Activated CD4-positive, alpha-beta T cell treated with anti-CD3 and anti-CD28 coated beads for 4 hours (primary cell): Measurements from ENCODE around the gene ADRA2C.
"Not testable (repeated sequence)": the region's sequence is repeated elsewhere in the genome, so short reads cannot be mapped to it uniquely, and the experiment has no call there.

Source experiments
- DNase-seq, 2 donors: peaks; one replicate each; pipeline ENCODE4 v3.0.0-alpha.2; 2020

ADRA2C gene

DNA sequence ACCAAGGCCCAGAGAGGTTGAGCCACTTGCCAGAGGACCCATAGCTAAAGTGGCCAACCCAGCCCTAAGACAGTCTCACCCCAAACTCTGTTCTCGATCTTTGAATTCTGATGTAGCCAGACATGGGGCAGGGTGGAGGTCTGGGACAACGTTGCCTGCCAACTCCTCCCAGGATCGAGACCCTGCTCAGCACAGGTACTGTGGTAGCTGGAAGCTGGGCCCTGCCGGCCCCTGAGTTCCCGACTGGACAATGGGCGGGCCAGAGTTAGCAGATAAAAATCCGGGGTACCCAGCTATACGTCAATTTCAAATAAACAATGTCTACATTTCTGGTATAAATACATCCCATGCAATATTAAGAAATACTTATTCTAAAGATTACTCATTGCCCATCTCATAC lies 35.3 kb downstream of the ADRA2C start:
- no peak for DNase-seq

DNA sequence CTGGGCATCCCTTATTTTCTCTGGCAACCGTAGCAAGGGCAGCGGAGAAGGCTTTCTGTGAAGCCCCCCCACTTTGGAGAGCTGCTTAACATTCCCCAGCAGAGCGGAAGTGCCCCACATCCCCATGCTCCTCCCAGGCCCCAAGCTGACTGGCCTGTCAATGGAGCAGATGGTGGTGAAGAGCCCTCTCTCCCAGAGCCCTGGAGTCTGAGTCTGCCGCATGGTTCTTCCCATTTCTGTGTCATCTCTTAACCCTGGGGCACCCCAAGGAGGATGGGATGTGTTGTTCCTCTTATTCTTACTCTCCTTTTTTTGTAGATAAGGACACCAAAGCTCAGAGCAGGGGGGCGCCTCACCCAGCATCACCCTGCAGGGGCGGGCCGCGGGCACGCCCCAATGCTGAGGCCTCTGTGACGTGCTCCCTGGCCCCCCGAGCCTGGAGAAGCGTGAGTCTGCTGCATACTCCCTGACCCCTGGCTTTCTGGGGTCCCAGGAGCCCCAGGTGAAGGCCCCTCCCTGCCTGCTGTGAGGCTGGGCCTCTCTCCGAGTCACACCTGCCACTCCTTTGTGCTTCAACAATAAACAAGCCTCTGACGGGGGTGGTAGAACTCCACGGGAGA lies 35.9 kb downstream of the ADRA2C start:
- no peak for DNase-seq

DNA sequence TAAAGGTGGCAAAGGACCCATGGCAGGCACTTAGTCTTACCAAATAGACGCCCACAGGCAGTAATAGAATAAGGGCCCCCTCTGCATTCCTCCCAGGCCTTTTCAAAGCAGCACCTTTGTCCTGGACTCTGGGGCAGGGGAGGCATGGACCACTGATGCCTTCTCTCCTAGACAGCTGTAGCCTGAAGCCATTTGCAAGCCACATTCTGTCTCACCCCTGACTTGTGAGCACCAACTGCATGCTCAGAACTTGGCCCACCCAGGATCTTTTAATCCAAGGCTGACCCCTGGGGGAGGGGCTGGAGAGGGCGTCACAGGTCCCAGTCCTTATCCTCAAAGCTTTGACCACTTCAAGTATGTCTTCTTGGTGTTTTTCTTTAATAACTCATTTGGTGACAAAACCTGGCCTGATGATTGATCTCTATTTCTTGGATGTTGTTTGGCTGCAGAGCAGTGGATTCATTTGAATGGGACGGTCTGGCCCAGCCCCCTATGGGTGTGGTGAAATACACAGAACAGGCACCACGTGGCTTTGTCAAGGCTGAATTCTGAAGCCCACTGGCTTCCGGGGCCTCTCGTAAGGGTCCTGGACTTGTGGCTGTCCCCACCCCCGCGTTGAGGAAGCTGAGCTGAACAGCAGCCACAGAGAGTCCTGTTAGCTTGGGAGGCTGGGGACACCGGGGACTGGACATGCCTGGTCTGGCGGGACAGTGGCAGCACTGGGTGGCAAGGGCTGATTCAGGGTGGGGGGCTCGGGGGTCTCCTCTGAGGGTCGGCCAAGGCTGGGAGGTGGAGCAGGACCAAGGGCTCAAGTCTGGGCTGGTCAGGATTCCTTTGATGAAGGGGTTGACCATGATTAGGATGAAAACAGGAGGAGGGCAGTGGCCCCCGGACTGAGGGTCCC lies 36.6 kb downstream of the ADRA2C start:
- DNase-seq, result no peak

DNA sequence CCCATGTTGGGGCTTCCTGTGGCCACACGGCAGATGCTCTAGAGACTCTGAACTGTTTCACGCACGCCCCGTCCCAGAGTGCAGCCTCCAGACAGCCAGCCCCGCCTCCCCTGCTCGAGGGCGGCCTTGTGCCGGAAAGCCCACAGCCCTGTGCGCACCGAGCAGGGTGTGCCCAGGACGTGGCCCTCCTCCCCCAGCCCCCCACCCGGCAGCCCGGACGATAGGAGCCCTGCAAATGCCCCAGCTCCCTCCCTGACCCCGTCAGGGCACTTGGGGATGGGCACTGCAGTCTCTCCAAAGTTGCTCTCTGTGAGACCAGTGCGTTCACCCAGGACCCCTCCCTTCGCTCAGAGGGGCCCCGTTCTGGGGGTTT lies 37.3 kb downstream of the ADRA2C start:
- DNase-seq, result no peak

DNA sequence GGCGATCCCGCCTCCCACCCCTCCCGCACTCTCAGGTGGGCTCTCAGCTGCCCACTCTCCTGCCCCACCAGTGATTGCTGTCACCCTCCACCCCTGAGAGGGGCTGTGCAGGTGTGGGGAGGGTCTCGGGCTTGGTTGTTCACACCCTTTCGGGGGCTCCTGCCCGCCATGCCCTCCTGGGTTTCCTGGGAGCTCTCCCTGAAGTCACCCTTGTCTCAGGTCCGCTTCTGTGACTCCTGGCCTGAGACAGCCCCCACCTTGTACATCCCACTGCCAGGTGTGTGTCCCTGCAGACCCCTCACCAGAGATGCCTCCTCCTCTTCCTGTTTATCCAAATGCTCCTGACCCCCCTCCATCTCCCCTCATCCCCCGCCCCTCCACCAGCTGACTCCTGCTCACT lies 37.8 kb downstream of the ADRA2C start:
- no peak for DNase-seq

DNA sequence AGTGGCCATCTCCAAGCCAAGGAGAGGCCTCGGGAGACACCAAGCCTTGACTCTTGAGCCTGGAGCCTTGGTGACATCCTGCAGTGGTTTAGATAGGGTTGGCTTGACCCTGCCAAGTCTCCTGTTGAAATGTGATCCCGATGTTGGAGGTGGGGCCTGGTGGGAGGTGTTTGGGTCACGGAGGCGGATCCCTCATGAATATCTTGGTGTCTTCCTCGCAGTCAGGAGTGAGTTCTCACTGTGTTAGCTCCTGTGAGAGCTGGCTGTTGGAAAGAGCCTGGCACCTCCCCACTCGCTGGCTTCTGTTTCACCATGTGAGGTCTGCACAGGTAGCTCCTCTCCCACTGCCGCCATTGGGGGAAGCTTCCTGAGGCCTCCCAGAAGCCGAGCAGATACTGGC lies 38.8 kb downstream of the ADRA2C start:
- no peak for DNase-seq

DNA sequence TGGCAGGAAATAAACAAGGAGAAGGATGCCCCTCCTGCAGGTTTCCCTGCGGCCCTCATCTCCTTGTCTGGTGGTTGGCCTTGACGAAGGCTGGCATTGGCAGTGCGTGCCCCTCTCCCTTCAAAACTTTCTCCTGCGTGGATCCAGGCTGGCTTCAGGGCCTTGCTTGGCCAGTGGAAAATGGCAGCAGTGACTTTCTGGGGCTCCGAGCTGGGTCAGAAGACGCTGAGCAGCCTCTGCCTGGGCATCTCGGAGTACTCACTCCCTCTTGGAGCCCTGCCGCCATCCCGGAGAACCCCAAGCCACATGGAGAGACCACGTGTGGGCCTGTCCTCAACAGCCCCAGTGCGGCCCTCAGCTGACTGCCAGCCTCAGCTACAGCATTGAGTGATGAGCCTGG lies 39.5 kb downstream of the ADRA2C start:
- DNase-seq, result no peak

DNA sequence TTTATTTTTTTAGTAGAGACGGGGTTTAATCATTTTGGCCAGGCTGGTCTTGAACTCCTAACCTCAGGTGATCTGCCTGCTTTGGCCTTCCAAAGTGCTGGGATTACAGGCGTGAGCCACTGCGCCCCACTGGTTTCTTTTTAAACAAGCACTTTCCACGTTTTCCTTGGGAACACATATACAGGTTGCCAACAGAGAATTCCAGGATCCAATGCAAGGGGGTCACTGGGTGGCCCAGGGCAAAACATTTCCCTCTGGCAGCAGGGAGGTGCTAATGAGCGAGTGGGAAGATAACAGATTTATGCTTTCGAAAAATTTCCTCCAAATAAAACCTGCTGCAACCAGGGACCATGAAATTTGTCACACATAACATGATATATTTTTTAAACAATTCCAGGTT lies 41.1 kb downstream of the ADRA2C start:
- no peak for DNase-seq

DNA sequence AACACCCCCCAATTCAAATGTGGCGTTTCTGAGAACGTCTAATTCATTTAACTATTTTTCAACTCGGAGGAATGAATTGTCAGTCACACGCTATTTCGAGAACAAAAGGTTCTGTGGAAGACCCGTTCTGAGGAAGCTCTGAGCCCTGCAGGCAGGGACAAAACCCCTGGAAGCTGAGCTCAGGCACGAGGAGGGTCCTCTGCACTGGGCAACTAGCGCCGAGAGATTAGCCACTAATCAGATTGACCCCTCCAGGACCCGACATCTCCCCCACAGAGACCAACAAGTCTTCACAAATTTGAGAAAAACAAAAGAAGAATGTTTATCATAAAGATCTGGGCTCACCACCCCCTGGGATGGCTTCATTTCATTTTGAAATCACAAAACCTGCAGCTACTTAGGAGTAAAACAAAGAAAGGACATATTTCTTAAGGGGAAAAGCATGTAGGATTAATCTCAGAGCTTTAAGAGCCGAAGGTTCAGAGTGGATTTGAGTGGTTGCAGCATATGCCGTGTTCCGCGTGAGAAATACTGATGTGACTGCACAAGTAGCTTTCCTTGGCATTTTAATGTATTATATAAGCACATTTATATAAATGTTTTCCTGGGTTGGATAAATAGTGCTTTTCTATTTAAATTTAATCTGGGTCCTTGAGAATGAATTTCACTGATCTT lies 41.8 kb downstream of the ADRA2C start:
- DNase-seq, result no peak

DNA sequence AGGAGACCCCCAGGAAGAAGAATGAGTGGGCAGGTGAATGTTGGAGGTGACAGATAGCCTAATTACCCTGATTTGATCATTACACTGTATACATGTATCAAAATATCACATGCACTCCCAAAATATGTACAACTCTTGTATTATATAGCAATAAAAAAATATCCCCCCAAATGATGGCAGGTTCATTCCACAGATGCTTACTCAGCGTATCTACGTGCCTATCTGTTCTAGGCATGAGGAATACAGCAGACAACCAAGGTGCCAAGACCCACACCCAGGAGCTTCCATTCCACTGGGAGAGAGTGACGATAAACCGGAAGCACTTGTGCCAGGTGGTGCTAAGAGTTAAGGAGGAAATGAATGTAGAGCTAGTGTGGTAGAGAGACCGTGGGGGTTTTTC lies 42.4 kb downstream of the ADRA2C start:
- no peak for DNase-seq

DNA sequence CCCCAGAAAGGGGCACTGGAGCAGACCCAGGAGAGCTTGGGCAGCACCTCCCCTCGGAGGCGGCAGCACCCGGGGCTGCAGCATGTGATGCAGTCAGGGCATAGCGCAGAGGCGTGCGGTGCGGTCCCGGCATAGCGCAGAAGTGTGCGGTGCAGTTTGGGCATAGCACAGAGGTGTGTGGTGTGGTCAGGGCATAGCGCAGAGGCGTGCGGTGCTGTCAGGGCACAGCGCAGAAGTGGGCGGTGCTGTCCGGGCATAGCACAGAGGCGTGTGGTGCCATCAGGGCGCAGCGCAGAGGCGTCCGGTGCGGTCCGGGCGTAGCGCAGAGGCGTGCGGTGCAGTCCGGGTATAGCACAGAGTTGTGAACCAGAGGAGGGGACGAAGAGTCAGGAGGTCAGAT lies 42.8 kb downstream of the ADRA2C start:
- DNase-seq, result no peak

DNA sequence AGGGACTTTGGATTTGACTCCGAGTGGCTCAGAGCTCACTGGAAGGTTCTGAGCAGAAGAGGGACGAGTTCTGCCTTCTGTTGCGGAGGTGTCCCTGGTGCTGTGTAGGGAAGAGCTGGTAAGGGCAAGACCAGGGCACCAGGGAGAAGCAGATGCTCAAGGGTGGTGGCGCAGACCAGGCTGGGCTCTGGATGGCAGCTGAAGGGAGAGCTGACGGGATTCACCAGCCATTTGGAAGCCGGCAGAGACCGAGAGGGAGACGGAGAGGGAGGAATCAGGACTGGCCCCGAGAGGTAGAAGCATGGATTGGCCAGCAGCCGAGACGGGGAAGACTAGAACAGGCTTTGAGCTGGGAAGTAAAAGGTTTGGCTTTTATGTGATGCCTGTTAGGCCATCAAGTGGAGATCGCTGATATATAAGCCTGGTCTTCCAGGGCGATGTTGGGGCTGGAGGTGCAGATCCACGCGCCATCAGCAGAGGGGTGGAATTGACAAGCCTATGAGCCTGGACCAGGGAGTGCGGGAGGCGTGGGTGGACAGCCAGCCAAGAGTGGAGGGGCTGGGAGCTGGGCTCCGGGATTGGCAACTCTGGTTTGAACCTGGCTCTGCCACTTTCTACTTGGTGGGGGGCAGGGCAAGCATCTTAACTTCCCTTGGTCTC lies 43.4 kb downstream of the ADRA2C start:
- DNase-seq, result no peak

DNA sequence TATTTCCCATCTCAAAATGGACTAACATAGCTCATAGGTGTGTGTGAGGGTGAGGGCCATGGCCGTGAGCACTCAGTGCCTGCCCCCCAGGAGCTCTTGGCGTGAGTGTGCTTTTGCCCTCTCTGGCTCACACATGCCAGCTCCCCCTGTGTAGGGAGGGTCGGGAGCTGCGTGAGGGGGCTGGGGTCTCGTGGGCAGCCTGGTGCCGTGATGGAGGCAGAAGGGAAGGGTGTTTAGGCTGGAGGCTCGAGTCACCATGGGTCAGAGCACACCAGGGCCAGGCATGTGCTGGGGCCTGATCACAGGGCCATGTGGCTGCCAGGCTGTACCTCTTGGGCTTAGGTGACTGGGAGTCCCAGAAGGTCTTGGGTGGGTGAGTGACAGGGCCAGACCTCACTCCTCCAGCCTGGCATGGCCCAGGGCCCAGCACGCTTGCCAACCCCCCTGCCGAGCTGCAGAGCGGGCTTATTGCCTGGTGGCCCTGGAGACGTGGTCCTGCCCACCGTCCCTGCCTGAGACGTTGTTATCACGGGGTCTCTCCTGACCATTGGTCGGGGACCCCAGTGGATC lies 44.0 kb downstream of the ADRA2C start:
- DNase-seq, result no peak

DNA sequence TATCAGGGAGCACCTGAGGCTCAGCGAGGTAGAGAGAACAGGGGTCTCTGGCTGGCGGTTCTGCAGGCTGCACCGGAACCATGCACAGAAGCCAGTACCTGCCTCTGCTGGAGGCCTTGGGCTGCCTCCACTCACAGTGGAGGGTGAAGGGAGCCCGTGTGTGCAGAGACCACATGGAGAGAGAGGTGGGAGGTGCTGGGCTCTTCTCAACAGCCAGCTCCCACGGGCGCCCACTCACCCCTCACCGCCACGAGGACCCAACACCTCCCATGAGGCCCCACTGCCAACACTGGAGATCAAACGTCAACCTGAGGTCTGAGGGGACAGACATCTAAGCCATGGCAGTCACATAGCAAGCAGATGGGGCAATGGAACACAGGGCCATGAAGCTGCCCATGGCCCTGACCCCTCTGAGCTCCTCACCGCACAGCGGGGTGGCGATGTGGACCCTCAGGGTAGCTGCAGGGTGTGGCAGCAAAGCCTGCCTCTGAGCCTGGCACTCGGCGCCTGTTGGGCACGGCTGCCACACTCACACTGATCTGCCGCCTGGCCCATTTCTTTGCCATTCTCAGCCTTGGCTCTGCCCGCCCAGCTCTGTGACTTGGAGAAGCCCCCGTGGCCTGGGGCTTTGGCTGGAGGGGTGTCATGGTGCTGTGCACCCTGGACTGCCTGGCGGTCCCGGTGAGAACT lies 44.8 kb downstream of the ADRA2C start:
- DNase-seq, result no peak

DNA sequence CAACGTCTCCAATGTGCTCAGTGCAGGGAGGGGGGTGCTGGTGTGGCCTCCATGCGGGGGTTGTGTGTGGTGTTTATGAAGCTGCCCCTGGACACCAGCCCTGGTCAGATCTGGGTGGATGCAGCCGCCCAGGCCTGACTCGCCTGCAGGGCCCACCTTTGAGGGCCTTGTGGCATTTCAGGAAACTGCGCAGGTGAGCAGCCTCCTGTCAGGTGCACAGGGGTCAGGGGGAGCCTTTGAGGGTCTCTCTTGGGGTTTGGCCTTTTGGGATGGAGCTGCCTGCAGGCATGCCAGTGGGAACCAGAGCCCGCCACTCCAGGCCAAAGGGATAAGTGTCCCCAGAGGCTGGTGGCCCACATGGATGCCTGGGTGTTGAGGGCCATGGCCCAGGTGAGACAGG lies 45.4 kb downstream of the ADRA2C start:
- DNase-seq, result no peak

DNA sequence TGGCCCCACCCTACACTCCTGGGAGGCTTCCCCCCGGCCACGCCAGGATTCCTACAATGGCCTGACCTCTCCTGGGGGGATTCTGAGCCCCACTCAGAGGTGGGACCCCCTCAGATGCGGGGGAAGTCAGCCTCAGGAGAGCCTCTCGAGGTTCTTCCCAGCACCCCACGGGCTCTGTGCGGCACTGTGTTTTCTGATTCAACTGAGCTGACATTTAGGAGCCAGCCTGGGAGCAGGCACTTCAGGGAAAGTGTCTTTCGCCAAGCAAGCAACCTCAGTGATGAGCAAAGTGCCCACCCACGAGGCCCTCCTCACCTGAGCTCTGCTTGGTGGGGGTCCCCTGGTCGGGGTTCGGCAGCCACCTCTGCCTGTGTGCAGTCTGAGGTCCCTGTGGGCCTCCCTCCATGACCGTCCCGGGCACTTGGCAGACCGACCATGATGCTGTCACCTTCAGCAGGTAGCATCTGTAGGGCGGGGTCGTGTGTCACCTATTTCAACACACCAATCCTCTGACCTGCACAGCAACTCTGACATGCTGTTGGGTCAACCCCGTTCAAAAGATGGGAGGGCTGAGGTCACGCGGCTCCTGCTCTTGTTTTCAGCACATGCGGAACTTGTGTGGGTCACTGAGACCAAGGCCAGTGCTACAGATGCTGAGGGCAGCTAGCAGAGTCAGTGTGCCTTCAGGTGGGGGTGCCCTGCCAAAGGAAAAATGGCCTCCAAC lies 46.2 kb downstream of the ADRA2C start:
- no peak for DNase-seq

DNA sequence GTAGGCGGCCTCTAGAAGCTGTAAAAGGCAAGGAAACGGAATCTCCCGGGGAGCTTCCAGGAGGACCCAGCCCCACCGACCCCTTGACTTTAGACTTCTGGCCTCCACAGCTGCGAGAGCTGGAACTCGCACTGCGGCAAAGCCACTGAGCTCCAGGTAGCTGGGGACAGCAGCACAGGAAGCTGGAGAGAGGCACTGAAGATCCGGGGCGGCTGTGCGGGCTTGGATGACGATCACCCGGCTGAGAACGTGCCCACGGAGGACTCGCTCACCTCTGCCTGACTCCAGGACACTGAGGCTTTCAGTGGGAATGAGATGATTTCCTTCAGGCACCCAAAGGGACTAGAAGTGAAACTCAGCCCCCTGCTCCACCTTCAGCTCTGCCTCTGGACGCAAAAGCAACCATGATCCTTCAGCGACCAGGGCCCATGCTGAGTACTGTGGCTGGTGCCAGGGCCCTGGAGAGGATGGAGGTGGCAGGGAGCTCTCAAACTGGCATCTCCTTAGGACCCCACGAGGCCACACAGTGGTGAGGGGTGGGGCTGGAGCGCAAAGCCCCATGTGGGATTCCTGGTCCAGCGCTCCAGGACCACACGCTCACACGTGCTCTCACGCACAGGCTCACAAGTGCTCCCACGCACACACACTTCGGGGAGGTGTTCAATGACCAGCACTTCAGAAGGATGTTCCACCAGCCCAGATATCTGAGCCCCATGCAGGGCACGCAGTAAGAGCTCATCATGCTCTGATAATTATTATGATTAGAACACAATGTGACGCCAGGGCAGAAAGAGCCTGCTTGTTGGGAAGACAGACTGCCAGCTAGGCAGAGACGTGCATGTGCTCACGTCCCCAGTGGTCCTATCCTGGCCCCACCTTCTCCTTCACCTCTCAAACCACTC lies 47.2 kb downstream of the ADRA2C start:
- DNase-seq, result no peak

DNA sequence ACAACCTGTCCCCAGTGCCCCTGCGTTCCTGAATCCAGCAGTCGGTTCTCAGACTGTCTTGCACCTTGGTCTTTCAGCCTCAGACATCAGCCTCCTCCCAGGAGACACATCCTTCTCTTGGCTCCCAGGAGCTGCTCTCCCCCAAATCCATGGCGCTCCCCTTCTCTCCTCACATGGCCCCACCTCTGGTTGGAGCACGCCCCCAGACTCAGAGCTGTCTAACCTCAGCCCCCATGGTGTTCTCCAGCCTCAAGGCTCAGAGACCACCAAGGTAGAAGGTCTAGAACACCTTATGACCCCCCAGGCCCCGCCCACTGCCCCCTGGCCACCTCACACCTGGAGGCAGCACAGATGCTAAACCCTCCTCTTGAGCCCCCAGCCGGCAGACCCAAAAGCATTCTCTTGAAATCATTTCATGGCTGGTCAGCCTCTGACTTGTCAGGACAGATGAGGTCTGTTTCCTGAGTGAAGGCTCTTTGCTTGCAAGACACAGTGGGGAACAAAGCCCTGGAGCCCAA lies 47.9 kb downstream of the ADRA2C start:
- DNase-seq, result no peak

DNA sequence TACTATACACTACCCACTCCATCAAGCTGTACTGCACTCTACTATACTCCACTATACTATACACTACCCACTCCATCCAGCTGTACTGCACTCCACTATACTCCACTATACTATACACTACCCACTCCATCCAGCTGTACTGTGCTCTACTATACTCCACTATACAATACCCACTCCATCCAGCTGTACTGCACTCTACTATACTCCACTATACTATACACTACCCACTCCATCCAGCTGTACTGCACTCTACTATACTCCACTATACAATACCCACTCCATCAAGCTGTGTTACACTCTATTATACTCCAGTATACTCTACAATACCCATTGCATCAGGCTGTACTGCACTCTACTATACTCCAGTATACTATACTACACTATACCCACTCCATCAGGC lies 48.7 kb downstream of the ADRA2C start:
- DNase-seq, result not testable (repeated sequence)

DNA sequence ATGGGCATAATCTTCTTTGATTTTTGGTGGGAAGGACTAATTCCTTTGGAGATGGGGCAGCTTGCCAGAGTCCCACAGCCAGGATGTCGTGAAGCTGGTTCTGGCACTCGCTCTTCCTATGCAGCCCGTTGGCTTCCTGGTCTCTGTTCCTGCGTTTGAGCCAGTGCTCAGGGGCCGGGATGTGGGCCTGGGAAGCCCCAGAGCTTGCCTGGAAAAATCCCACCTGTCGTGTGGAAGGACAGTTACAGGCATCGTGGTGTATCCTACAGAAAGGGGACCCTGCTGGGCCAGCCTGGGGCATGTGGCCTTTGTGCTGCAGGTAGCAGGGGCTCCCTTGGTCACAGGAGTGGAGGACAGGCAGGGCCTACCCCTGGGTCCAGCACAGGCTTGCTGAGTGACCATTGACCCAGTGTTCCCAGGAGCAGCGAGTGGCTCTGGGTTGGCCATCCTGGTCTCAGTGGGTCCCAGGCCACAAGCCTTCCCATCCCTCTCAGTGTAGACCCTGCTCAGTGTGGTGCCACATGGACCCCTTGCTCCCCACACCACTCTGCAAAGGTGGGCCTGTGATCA lies 50.2 kb downstream of the ADRA2C start:
- no peak for DNase-seq
